KMS-11 (cell line): Measurements from ENCODE around the gene ACO1.

Experiments
- H2AFZ ChIP-seq: fragments of 200-600 bp; sonication (generic); 2 replicates; pipeline ENCODE4 v1.6.1; 2016; ENCODE audit warnings: antibody characterized with exemption, mixed run types, low read depth
- H3K27ac ChIP-seq: fragments of 200-600 bp; sonication (generic); 2 replicates; pipeline ENCODE4 v1.6.1; 2016; ENCODE audit warnings: mild to moderate bottlenecking, mixed run types
- H3K27me3 ChIP-seq: fragments of 200-600 bp; sonication (generic); 2 replicates; pipeline ENCODE4 v1.6.1; 2017; ENCODE audit warnings: mild to moderate bottlenecking, low read depth, mixed run types, moderate library complexity; ENCODE audit not compliant: insufficient read depth
- H3K36me3 ChIP-seq: fragments of 200-600 bp; sonication (generic); 2 replicates; pipeline ENCODE4 v1.6.1; 2017; ENCODE audit warnings: mild to moderate bottlenecking, mixed run types; ENCODE audit not compliant: insufficient read depth
- H3K4me1 ChIP-seq: fragments of 200-600 bp; sonication (generic); 2 replicates; pipeline ENCODE4 v1.6.1; 2016; ENCODE audit warnings: mild to moderate bottlenecking, low read depth, mixed run types; ENCODE audit not compliant: poor library complexity, severe bottlenecking
- H3K4me2 ChIP-seq: fragments of 200-600 bp; sonication (generic); 2 replicates; pipeline ENCODE4 v1.7.0; 2016; ENCODE audit warnings: mild to moderate bottlenecking, mixed run types
- H3K4me3 ChIP-seq: fragments of 200-600 bp; sonication (generic); IDR thresholded peaks from 2 replicates; pipeline ENCODE4 v1.6.1; 2017; ENCODE audit warnings: low read depth, low read length, mixed read lengths; ENCODE audit not compliant: insufficient read depth
- H3K79me2 ChIP-seq: fragments of 200-600 bp; sonication (generic); 2 replicates; pipeline ENCODE4 v1.6.1; 2016; ENCODE audit warnings: low read depth, mixed run types; ENCODE audit not compliant: insufficient read depth
- H3K9ac ChIP-seq: fragments of 200-600 bp; sonication (generic); 2 replicates; pipeline ENCODE4 v1.6.1; 2016; ENCODE audit warnings: mild to moderate bottlenecking, mixed run types
- H4K20me1 ChIP-seq: fragments of 200-600 bp; sonication (generic); 2 replicates; pipeline ENCODE4 v1.6.1; 2016; ENCODE audit warnings: mild to moderate bottlenecking, mixed run types; ENCODE audit not compliant: insufficient read depth
- CTCF ChIP-seq: fragments of 200-600 bp; sonication (generic); conservative IDR thresholded peaks from 2 replicates; pipeline ENCODE4 v1.6.1; 2017; ENCODE audit warnings: low read depth, mild to moderate bottlenecking, antibody characterized with exemption, low read length, moderate library complexity, mixed read lengths

The ACO1 gene

GRCh38 chr9:32398207-32398606 lies 13.8 kb downstream of the ACO1 start:
- H2AFZ ChIP-seq = no peak overlapping the region
- H3K79me2 ChIP-seq = no peaks in the 10 kb centered on the region
- H3K36me3 ChIP-seq = no peaks in the 10 kb centered on the region
- no peak overlapping the region for H3K4me2 ChIP-seq
- H3K27ac ChIP-seq = no peak overlapping the region
- no peaks in the 10 kb centered on the region for H3K27me3 ChIP-seq
- H3K9ac ChIP-seq = no peak overlapping the region
- no peaks in the 10 kb centered on the region for H3K4me1 ChIP-seq
- TF ChIP-seq CTCF = no peak
- H4K20me1 ChIP-seq = no peaks in the 10 kb centered on the region
- no peak overlapping the region for H3K4me3 ChIP-seq

GRCh38 chr9:32399110-32399815 lies 14.8 kb downstream of the ACO1 start:
- Histone ChIP-seq H2AFZ (no peak overlapping the region), H3K4me1 (no peaks in the 10 kb centered on the region), H3K27me3 (no peaks in the 10 kb centered on the region), H3K36me3 (no peaks in the 10 kb centered on the region), H3K79me2 (no peaks in the 10 kb centered on the region), H4K20me1 (no peaks in the 10 kb centered on the region), H3K4me2 (no peak overlapping the region), H3K27ac (no peak overlapping the region), H3K4me3 (no peak overlapping the region), H3K9ac (no peak overlapping the region)
- no peak for TF ChIP-seq CTCF

- H3K4me1 ChIP-seq = no peaks in the 10 kb centered on the region
- no peak overlapping the region for H3K27ac ChIP-seq
- no peak for TF ChIP-seq CTCF
- no peak overlapping the region for H3K4me2 ChIP-seq
- no peaks in the 10 kb centered on the region for H3K79me2 ChIP-seq
- H3K4me3 ChIP-seq = no peak overlapping the region
- H3K27me3 ChIP-seq = no peaks in the 10 kb centered on the region
- no peaks in the 10 kb centered on the region for H4K20me1 ChIP-seq
- no peaks in the 10 kb centered on the region for H3K36me3 ChIP-seq
- no peak overlapping the region for H2AFZ ChIP-seq
- no peak overlapping the region for H3K9ac ChIP-seq
Measured at GRCh38 chr9:32401488-32401887, 17.0 kb downstream of the ACO1 start.

GRCh38 chr9:32403567-32404260 lies 19.3 kb downstream of the ACO1 start:
- Histone ChIP-seq H3K4me1 (no peaks in the 10 kb centered on the region), H3K27ac (no peak overlapping the region), H3K4me2 (no peak overlapping the region), H3K9ac (no peak overlapping the region), H4K20me1 (no peaks in the 10 kb centered on the region), H3K36me3 (no peaks in the 10 kb centered on the region), H2AFZ (no peak overlapping the region), H3K4me3 (no peak overlapping the region), H3K27me3 (no peaks in the 10 kb centered on the region), H3K79me2 (no peaks in the 10 kb centered on the region)
- TF ChIP-seq CTCF = no peak
